HepG2 (cell line): ENCODE data around the gene SLBP. TPM values are rescaled to one million over a fixed set of nuclear protein-coding genes. Genes with fewer than 3 reads are reported as not detected.

ENCODE experiments used
- ATAC-seq: fragments of 200-7000 bp; cut with Tn5 transposase; 3 replicates; pipeline ENCODE4 v1.9.1; 2020; ENCODE audit warnings: mild to moderate bottlenecking, moderate library complexity
- BruUV-seq: library from RNA; stranded (reverse); fragments of 400-500 nt; replicated peaks from 2 replicates; lab custom pipeline; 2021; lab: Mats Ljungman, UMichigan
- CTCF ChIA-PET: fragments of 300-600 bp; formaldehyde crosslinking; extraction: SDS; loops from one replicate; lab custom pipeline; 2021; ENCODE audit warnings: low total read pairs, inconsistent platforms, low intra/inter-chr PET ratio; lab: Yijun Ruan, JAX
- POLR2A ChIA-PET: fragments of 350-600 bp; sonication (Branson Sonifier 250); formaldehyde crosslinking; loops from one replicate; lab custom pipeline; 2020; ENCODE audit warnings: antibody characterized with exemption, inconsistent platforms; lab: Yijun Ruan, JAX
- DNase-seq: peaks from one replicate; pipeline ENCODE4 v3.0.0-alpha.2; 2015; ENCODE audit warnings: low spot score
- FAIRE-seq: peaks from 3 replicates; lab custom pipeline; 2011; peaks lifted over from hg19 to GRCh38; lab: Jason Lieb, UNC
- H2AFZ ChIP-seq: one replicate; pipeline ENCODE4 v1.6.1; 2011; ENCODE audit warnings: low read length, inconsistent platforms
- H3K27ac ChIP-seq: fragments of 300-600 bp; 3 replicates; pipeline ENCODE4 v1.8.0; 2011; ENCODE audit warnings: mixed run types, mild to moderate bottlenecking, mixed read lengths, low read length, inconsistent platforms; ENCODE audit not compliant: insufficient read depth; ENCODE audit errors: extremely low read length
- H3K27me3 ChIP-seq, 2 experiments: fragments of 200-600 bp in 1 of 2; 2 replicates in 1 of 2; 3 replicates in 1 of 2; pipeline versions ENCODE4 v1.6.0 to v1.8.0; 2011; ENCODE audit warnings: low read length in 2 of 2, mild to moderate bottlenecking in 2 of 2, moderate library complexity in 2 of 2, inconsistent platforms in 1 of 2; ENCODE audit not compliant: insufficient read depth in 2 of 2, control insufficient read depth in 1 of 2
- H3K36me3 ChIP-seq, 2 experiments: fragments of 200-600 bp in 1 of 2; replicated peaks in 1 of 2; 2 replicates in 1 of 2; 3 replicates in 1 of 2; pipeline versions ENCODE4 v1.5.1 to v1.8.0; 2011; ENCODE audit warnings: low read length in 2 of 2, inconsistent platforms in 1 of 2; ENCODE audit not compliant: insufficient read depth in 2 of 2, control insufficient read depth in 1 of 2
- H3K4me1 ChIP-seq: 2 replicates; pipeline ENCODE4 v1.5.1; 2012; ENCODE audit warnings: low read length, inconsistent platforms; ENCODE audit not compliant: insufficient read depth
- H3K4me2 ChIP-seq: 2 replicates; pipeline ENCODE4 v1.6.0; 2011; ENCODE audit warnings: low read depth, low read length, inconsistent platforms
- H3K4me3 ChIP-seq, 3 experiments: fragments of 200-600 bp in 1 of 3; sonication (generic), shearing (Covaris generic) in 1 of 3; replicated peaks in 1 of 3; 2 replicates each; pipeline ENCODE4 v1.5.1; 2011 to 2016; ENCODE audit warnings: low read length in 3 of 3, inconsistent platforms in 2 of 3, low read depth in 2 of 3, mild to moderate bottlenecking in 2 of 3, control low read depth in 1 of 3, mixed read lengths in 1 of 3; ENCODE audit not compliant: insufficient read depth in 1 of 3
- H3K79me2 ChIP-seq: one replicate; pipeline ENCODE4 v1.6.1; 2011; ENCODE audit warnings: low read length, inconsistent platforms; ENCODE audit not compliant: insufficient read depth
- H3K9ac ChIP-seq: 2 replicates; pipeline ENCODE4 v1.6.0; 2011; ENCODE audit warnings: mild to moderate bottlenecking, low read depth, low read length, inconsistent platforms; ENCODE audit not compliant: insufficient read depth
- H3K9me3 ChIP-seq: 2 replicates; pipeline ENCODE4 v1.5.1; 2012; ENCODE audit warnings: mild to moderate bottlenecking, low read length
- H4K20me1 ChIP-seq: 2 replicates; pipeline ENCODE4 v1.6.0; 2011; ENCODE audit warnings: inconsistent platforms, mild to moderate bottlenecking, low read length, moderate library complexity; ENCODE audit not compliant: insufficient read depth
- CBX2 ChIP-seq, 2 experiments: fragments of 200-600 bp in 1 of 2; sonication (generic); formaldehyde crosslinking in 1 of 2; IDR thresholded peaks; 2 replicates each; pipeline versions ENCODE4 v1.7.0 to v1.8.1; 2018 to 2022; ENCODE audit warnings: low read depth in 2 of 2, low read length in 1 of 2, mild to moderate bottlenecking in 1 of 2, missing genetic modification reagents in 1 of 2
- FOXO1 ChIP-seq: sonication (generic); formaldehyde crosslinking; IDR thresholded peaks from 2 replicates; pipeline ENCODE4 v1.4.0; 2020; ENCODE audit warnings: missing genetic modification reagents
- HHEX ChIP-seq: IDR thresholded peaks from 2 replicates; pipeline ENCODE4 v1.6.1; 2016; ENCODE audit warnings: control low read depth
- KDM5A ChIP-seq: fragments of 200-600 bp; sonication (generic); IDR thresholded peaks from 2 replicates; pipeline ENCODE4 v1.7.0; 2018; ENCODE audit warnings: antibody characterized with exemption, mild to moderate bottlenecking, low read length, borderline replicate concordance
- MAF1 ChIP-seq: sonication (generic); formaldehyde crosslinking; IDR thresholded peaks from 2 replicates; pipeline ENCODE4 v1.5.0; 2020; ENCODE audit warnings: missing genetic modification reagents, borderline replicate concordance
- NCOA5 ChIP-seq: sonication (generic); formaldehyde crosslinking; IDR thresholded peaks from 2 replicates; pipeline ENCODE4 v1.4.0; 2020; ENCODE audit warnings: missing genetic modification reagents
- PHB2 ChIP-seq: fragments of 450-650 bp; IDR thresholded peaks from 2 replicates; pipeline ENCODE4 v1.6.1; 2018; ENCODE audit not compliant: partially characterized antibody
- POLR2G ChIP-seq: fragments of 200-400 bp; formaldehyde crosslinking; IDR thresholded peaks from 2 replicates; pipeline ENCODE4 v1.6.1; 2018; ENCODE audit warnings: mild to moderate bottlenecking, low read depth, low read length, moderate library complexity
- RBFOX2 ChIP-seq: fragments of 200-400 bp; formaldehyde crosslinking; IDR thresholded peaks from 2 replicates; pipeline ENCODE4 v1.6.1; 2017; ENCODE audit warnings: low read depth, mild to moderate bottlenecking, low read length
- SRSF9 ChIP-seq: fragments of 200-400 bp; formaldehyde crosslinking; IDR thresholded peaks from 2 replicates; pipeline ENCODE4 v1.6.1; 2018; ENCODE audit warnings: borderline replicate concordance, mild to moderate bottlenecking, low read depth, low read length; ENCODE audit not compliant: insufficient read depth, poor library complexity, severe bottlenecking
- TBP ChIP-seq: sonication (generic); formaldehyde crosslinking; IDR thresholded peaks from 2 replicates; pipeline ENCODE4 v1.5.0; 2020; ENCODE audit warnings: missing genetic modification reagents
- THAP8 ChIP-seq: sonication (generic); formaldehyde crosslinking; IDR thresholded peaks from 2 replicates; pipeline ENCODE4 v1.5.1; 2020; ENCODE audit warnings: missing genetic modification reagents, mild to moderate bottlenecking, borderline replicate concordance
- ZNF18 ChIP-seq: sonication (generic); formaldehyde crosslinking; IDR thresholded peaks from 2 replicates; pipeline ENCODE4 v1.8.0; 2022; ENCODE audit warnings: mild to moderate bottlenecking, missing genetic modification reagents; ENCODE audit not compliant: insufficient replicate concordance
- ZNF224 ChIP-seq: sonication (generic); formaldehyde crosslinking; IDR thresholded peaks from 2 replicates; pipeline ENCODE4 v1.5.0; 2020; ENCODE audit warnings: mild to moderate bottlenecking, missing genetic modification reagents
- ZNF33A ChIP-seq: sonication (generic); formaldehyde crosslinking; IDR thresholded peaks from 2 replicates; pipeline ENCODE4 v1.5.1; 2020; ENCODE audit warnings: missing genetic modification reagents, mild to moderate bottlenecking, moderate library complexity, borderline replicate concordance
- ZNF704 ChIP-seq: sonication (generic); formaldehyde crosslinking; IDR thresholded peaks from 2 replicates; pipeline ENCODE4 v1.8.1; 2023; ENCODE audit warnings: mild to moderate bottlenecking, inconsistent platforms, moderate library complexity, missing genetic modification reagents, borderline replicate concordance
- WGBS: methylation state at CpG from one replicate; pipeline ENCODE4 v1.1.6; 2017; ENCODE audit warnings: low lambda C conversion rate; 5-methylcytosine and 5-hydroxymethylcytosine counted together
- in situ Hi-C: cut with HindIII; loops from 2 replicates; pipeline ENCODE4 v1.10.0; 2017; ENCODE audit warnings: low pct_unique_long_range_greater_than_20kb; ENCODE audit not compliant: extremely low pct_ligation_motif_present
- intact Hi-C: fragments of 100-400 bp; cut with micrococcal nuclease; formaldehyde crosslinking; loops from one replicate; pipeline ENCODE4 v1.10.0; 2022; ENCODE audit not compliant: unreplicated experiment
- polyA plus RNA-seq, 8 experiments: library from polyadenylated mRNA; depleted of rRNA in 3 of 8; stranded (reverse) in 7 of 8; unstranded in 1 of 8; fragments of >200 nt; fragmentation: Illumina TruSeq in 4 of 8; extraction: Trizol in 4 of 8; gene quantifications; 2 replicates each; pipeline versions ENCODE4 v1.2.1 to v1.2.3, GENCODE V29; 2011 to 2016; ENCODE audit warnings: low read depth in 4 of 8, missing spikeins in 1 of 8, mixed read lengths in 1 of 8; ENCODE audit not compliant: insufficient read depth in 1 of 8
- total RNA-seq, 5 experiments: library from RNA; depleted of rRNA; stranded (reverse); fragments of >200 nt; fragmentation: Illumina TruSeq; extraction: Trizol; gene quantifications; 2 replicates each; pipeline ENCODE4 v1.2.3, GENCODE V29; 2016; ENCODE audit warnings: low read depth in 1 of 5

The SLBP gene
- total and polyA plus RNA-seq, 2 of the 13 experiments (the other 11 are each of a cell fraction or from before 2014, with no cell fraction given) = 43.9 to 104 TPM

- Histone ChIP-seq H3K79me2 (no peaks in the 10 kb centered on the region), H2AFZ (no peak overlapping the region), H3K27ac (no peak overlapping the region), H3K9ac (no peak overlapping the region), H3K4me1 (peaks cover 13% of the 10 kb centered on the region), H3K27me3 (no peaks in the 10 kb centered on the region), H4K20me1 (no peaks in the 10 kb centered on the region), H3K9me3 (peaks cover 17% of the 10 kb centered on the region; the same call in 1 of the 2 replicates), H3K4me3 (no peak overlapping the region), H3K36me3 (peaks cover 37 to 75% of the 10 kb centered on the region in 2 experiments), H3K4me2 (no peak overlapping the region)
- no TSS peak for BruUV-seq
- intact Hi-C loops = no loop called here
- no peak for ATAC-seq
- DNase-seq = no peak
- peak; percentile 53 for TF ChIP-seq RBFOX2
- TF ChIP-seq THAP8 = no peak
- no peak for TF ChIP-seq FOXO1
- TF ChIP-seq ZNF224 (CRISPR knock-in tag) = no peak
- no peak for TF ChIP-seq ZNF33A
- TF ChIP-seq NCOA5 (CRISPR knock-in tag) = no peak
- no peak for TF ChIP-seq PHB2
- in situ Hi-C loops = no loop called here
- 93% methylated on average over 7 of the region's 22 CpGs for whole genome bisulfite sequencing
- FAIRE-seq = no peak
- POLR2A ChIA-PET = no interaction called here
- CTCF ChIA-PET = no interaction called here
Observed at GRCh38 chr4:1740021-1740545, 28.0 kb upstream of the SLBP start.

- in situ Hi-C loops = no loop called here
- no peak for TF ChIP-seq ZNF704 (CRISPR knock-in tag)
- TF ChIP-seq ZNF18 (CRISPR knock-in tag) = no peak
- TF ChIP-seq CBX2 (IDR thresholded peaks at IDR 0.05; ENCODE audit: low read depth, low read length) = no peak
- no peak for TF ChIP-seq CBX2 (CRISPR knock-in tag; IDR thresholded peaks at IDR 0.05; ENCODE audit: low read depth)
- TF ChIP-seq KDM5A = no peak
- TF ChIP-seq SRSF9 = no peak
- no peak for TF ChIP-seq MAF1 (CRISPR knock-in tag)
- no peak for TF ChIP-seq HHEX (CRISPR knock-in tag)
- no peak for TF ChIP-seq TBP (CRISPR knock-in tag)
- TF ChIP-seq POLR2G = peak; percentile 8; the same call in 1 of the 2 replicates
Observed at GRCh38 chr4:1739358-1739757, 27.2 kb upstream of the SLBP start.

More at GRCh38 chr4:1739358-1739757, 27.2 kb upstream of the SLBP start:
- ATAC-seq (no peak), FAIRE-seq (no peak), DNase-seq (no peak)
- WGBS = 90% methylated on average over 4 of the region's 9 CpGs
- Histone ChIP-seq H2AFZ (no peak overlapping the region), H3K4me1 (peaks cover 6% of the 10 kb centered on the region), H3K9me3 (peaks cover 17% of the 10 kb centered on the region; the same call in 1 of the 2 replicates), H3K4me2 (no peak overlapping the region), H3K4me3 (no peak overlapping the region), H3K27ac (no peak overlapping the region), H3K79me2 (no peaks in the 10 kb centered on the region), H3K36me3 (peaks cover 35 to 78% of the 10 kb centered on the region in 2 experiments), H3K27me3 (no peaks in the 10 kb centered on the region), H3K9ac (no peak overlapping the region), H4K20me1 (no peaks in the 10 kb centered on the region)
- CTCF ChIA-PET = no interaction called here
- intact Hi-C loops = no loop called here
- POLR2A ChIA-PET = no interaction called here
- BruUV-seq = no TSS peak
